HUDEP-2 (cell line): ENCODE measurements around the gene ZMPSTE24.
A peak's percentile ranks its signal among the peaks of the same experiment; 100 is the strongest.
"Not testable (repeated sequence)": the region's sequence is repeated elsewhere in the genome, so short reads cannot be mapped to it uniquely, and the experiment has no call there.

ENCODE experiments used
- DNase-seq, 76 experiments: peaks; one replicate each; lab custom pipeline; 2025; ENCODE audit not compliant: unreplicated experiment in 76 of 76; lab: John Stamatoyannopoulos, UW

The ZMPSTE24 gene

DNA sequence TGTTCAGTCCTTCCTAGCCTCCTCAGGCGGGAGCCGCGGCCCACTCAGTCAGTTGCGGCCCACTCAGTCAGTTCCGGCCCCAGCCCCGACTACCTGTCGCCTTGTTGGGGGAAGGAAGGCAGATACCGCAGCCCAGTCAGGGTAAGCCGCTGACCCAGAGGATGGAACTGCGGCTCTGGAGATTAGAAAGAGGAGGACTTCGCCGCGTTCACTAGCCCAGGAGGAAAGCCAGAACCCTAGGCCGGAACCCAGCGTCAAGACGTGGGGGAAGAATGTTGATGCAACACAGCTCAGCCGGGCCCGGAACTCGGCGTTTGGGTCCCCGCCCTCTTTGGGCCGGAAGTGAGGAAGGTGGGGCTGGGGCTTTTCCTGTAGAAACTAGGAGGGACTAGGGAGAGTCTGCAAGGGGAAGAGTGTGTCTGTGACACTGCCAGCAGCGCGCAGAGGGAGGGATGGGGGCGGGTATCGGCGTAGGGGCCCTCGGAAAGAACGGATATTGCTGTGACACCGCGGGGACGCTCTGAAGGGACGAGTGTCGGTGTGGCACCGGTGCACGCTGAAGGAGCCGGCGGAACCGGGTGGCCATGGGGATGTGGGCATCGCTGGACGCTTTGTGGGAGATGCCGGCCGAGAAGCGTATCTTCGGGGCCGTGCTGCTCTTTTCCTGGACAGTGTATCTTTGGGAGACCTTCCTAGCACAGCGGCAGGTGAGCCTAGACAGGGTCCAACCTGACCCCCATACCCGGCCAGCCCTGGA is at the start of gene ZMPSTE24:
TSS of gene ZMPSTE24 (plus strand) at position 549 of the 757 bp plus-strand sequence. CDS start at position 585, 36 bp downstream.
- peak; percentile 28 to 99 (median 93) for DNase-seq

GRCh38 chr1:40210511-40211204 is 47.4 kb upstream of the ZMPSTE24 start:
- no peak for DNase-seq

DNA sequence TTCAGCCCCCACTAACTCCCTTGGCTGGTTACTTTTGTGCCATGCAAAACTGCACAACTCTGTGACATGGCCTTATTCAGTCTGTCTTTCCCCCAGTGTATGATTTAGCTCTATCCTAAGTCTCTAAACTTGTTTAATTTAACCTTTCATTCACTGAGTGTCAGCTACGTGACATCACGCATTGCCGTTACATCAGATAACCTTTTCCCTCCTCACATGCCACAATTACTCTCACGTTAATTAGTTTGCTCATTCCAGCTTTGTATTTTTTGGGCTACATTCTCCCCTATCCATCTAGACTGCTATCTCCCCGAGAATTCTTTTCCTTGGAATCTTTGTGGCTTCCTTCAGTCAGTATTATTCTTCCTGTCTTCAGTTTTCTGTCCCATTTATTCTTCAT is 39.7 kb upstream of the ZMPSTE24 start:
- DNase-seq, result no peak

DNA sequence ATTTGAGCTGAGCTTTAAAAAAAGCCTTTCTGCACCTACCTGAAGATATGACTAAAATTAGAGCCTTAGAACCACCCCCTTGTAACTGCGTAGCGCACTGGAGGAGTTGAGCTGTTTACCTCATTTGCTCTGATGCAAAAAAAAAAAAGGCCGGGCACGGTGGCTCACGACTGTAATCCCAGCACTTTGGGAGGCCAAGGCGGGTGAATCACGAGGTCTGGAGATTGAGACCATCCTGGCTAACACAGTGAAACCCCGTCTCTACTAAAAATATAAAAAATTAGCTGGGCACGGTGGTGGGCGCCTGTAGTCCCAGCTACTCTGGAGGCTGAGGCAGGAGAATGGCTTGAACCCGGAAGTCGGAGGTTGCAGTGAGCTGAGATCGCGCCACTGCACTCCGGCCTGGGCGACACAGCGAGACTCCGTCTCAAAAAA is 36.5 kb upstream of the ZMPSTE24 start:
- DNase-seq, result not testable (repeated sequence)

DNA sequence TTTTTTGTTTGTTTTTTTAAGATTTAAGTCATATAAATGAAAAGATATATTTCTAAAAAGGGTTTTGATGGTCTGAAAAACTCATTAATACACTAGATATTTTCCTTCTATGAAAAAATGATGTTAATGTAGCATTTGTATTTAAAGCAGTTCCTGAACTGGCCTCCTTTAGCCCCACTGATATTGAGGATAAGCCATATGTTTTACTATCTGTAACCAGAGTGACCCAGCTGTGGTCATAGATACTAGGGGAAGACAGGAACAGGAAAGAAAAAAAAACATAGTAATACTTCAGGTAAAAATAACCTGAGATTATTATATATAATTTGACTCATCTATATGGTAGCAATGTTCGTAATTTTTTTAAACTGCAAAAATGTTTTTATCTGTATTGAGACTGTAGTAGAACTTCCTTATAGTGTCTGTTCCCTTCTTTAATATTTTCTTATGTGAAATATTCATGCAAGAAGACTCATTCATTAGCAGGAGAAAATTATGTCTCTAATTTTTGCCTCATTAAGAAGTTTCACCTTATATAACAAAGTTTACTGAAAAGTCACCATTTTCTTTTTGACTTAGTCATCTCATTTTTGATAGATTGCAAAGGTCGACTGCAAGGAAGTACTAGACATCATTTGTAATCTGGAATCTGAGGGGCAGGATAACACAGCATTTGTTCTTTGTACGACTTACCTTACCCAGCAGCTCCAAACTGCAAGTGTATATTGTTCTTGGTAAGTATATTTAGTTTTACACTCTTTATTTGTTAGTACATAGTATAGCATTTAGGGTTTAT is 35.9 kb upstream of the ZMPSTE24 start:
- DNase-seq, result peak in 19 of 76 experiments; percentile 2 to 42 (median 10)

DNA sequence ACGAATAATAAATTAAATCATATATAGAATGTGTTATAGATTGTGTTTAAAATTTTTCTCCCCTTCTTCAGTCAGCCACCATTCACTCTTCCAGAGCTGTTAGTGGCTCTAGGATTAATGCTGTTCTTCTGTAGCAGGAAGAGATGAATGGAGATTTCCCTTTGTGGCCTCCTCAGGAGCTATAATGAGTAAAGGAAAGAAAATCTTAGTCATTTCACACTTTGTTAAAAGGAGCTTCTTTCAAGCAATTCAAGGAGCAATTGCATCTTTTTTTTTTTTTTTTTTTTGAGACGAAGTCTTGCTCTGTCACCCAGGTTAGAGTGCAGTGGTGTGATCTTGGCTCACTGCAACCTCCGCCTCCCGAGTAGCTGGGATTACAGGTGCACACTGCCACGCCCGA is 34.0 kb upstream of the ZMPSTE24 start:
- DNase-seq, result no peak

DNA sequence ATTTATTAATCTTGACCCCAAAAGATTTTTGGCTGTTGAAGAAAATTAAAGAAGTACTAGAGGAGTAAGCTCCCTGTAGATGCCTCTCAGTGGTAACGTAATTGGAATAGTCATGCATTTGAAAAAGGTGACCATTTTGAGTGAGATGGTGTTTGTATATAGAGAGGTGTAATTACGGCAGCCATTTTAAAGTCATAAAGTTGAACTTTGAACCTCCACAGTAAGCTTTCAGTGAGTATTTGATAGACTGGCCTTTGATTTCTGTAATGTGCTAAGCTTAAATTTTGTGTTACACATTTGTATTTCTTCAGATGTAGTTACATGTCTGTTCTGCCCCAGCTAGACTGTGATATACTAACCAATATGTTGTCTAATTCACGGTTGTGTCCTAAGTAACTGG is 31.8 kb upstream of the ZMPSTE24 start:
- DNase-seq, result no peak

DNA sequence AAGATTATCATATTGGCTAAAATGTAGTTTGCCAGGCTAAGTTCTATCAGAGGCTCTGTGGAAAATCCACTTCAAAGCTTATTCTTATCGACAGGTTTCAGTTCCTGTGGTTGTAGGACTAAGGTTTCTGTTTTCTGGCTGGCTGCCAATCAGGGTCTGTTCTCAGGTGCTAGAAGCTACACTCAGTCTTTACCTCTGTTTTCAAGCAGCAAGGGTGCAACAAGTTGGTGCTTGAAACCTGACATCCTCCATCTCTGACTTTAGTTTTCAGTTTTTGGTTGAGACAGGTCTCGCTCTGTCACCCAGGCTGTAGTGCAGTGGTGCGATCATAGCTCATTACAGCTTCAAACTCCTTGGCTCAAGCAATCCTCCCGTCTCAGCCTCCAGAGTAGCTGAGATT is 25.6 kb upstream of the ZMPSTE24 start:
- no peak for DNase-seq

GRCh38 chr1:40239626-40240025 is 18.4 kb upstream of the ZMPSTE24 start:
- DNase-seq, result no peak

DNA sequence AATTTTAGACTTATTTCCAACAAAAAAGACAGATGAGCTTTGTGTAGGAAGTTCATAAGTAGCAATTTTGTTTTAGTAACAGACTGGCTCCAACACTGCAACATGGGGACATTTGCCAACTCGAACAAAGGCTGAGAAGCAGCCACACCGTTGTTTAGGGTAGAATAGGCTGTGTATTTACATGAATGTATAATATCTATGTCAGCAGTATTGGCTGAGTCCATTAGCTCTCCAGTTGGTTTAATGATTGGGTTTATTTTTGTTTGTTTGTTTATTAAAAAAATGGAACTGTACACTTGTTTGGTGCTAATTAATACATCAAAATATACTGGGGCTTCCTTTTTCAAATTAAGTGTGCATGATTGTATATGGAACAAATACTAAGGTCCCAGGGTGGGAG is 17.6 kb upstream of the ZMPSTE24 start:
- no peak for DNase-seq

GRCh38 chr1:40241362-40241761 is 16.7 kb upstream of the ZMPSTE24 start:
- no peak for DNase-seq

- no peak for DNase-seq
Measured at GRCh38 chr1:40243351-40243750, 14.7 kb upstream of the ZMPSTE24 start.

GRCh38 chr1:40244138-40244744 is 13.8 kb upstream of the ZMPSTE24 start:
- DNase-seq, result no peak

DNA sequence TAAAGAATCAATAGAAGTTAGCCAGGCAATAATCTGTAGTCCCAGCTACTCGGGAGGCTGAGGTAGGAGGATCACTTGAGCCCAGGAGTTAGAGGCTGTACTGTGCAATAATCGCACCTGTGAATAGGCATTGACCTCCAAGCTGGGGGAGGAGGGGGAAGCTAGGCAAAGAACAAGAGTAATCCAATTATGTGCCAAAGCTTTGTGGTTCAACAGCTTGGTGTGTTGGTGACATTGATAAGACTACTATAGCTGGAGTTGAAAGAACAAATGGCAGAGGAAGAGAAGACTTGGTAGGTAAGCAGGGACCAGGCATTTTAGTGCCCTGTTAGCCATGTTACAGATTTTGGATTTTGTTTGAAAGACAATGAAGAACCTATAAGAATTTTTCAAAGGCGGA is 12.3 kb upstream of the ZMPSTE24 start:
- peak in 36 of 76 experiments; percentile 1 to 66 (median 22) for DNase-seq

DNA sequence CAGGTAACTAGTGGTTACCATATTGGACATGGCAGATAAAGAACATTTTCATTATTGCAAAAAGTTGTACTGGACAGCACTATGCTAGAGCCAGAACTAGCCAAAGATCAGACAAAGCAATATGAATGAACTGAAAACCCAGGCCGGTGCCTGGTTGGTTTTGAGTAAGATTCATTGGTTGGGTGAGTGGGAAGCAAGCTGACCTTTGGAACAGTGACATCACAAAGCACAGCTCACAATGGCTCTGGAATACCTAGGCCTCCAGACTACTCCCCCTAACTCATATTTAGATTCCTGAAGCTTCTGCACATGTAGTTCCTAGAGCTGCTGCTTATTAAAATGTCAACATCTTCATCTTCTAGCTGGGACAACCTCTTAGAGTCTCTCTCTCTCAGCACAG is 10.4 kb upstream of the ZMPSTE24 start, which contains the start of gene TMCO2:
TSS of gene TMCO2 (plus strand) at position 283 of the 400 bp plus-strand sequence. CDS start at position 340, 57 bp downstream.
- DNase-seq, result no peak

DNA sequence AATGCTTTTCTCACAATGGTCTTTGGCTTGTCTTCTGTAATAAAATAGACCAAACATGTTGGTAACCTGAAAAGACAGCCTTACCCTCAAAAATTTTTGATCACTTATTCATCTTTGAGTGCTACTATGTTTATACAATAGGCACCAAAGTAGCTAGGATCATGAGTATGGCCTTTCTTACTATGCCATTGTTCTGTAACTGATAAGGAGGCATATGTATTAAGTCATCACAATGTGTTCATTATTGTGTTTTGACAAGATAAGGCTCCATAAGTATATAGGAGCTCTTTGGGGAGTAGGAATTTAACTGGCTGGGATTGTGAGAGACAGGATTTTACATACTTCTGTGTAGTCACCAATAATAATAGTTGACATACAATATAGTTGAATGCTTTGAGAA is 9.6 kb upstream of the ZMPSTE24 start:
- DNase-seq, result peak in 4 of 76 experiments; percentile 9 to 41 (median 27)

DNA sequence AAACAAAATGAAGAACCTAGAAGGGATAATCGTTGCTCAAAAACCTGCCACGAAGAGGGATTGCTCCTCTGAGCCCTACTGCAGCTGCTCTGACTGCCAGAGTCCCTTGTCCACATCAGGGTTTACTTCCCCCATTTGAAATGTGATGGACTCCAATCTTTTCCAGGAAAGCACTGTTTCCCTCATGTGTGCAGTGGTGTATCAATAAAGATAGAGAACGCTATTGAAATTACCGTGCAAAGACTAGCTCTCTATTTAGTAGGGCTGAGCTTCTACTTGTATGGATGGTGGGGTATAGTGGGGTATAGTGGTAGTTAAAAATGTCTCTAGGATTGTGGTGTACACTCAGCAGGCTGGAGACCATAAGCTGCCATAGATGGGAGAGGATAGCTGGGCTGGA is 6.6 kb upstream of the ZMPSTE24 start:
- DNase-seq, result no peak

GRCh38 chr1:40252601-40253000 is 5.4 kb upstream of the ZMPSTE24 start:
- DNase-seq, result no peak

GRCh38 chr1:40255231-40255630 is 2.8 kb upstream of the ZMPSTE24 start:
- DNase-seq, result no peak

DNA sequence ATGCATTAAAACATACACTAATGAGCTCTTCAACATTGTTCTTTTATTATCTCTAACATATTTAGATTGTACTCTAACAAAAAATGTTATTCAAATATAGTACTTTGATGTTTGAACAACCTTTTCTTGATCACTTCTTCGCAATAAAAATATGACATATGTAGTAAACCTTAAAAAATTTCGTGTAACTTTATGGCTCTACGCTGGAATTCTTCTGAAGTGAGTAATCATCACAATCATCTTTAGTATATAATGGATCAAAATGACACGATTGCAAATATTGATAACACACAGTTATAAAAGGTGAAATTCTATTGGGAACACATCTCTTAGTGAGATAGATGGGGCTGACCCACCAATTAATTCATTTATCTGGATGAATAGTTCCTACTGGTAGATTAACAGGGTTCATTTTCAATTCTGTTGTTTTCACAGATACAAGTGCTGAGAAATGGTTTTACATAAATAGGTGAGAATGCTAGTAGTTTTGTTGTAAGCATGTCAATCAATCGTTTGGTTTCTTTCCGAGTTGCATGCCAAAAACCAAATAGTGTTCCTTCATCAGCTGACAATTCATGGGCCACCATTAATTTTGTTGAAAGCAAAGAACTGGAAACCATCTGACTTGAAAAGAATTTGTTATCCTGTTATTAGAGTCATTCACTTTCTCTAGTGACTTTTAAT is 1.5 kb upstream of the ZMPSTE24 start:
- peak in 1 of 76 experiments; percentile 19 for DNase-seq
